MG63 (cell line): ENCODE data around the gene CHPF. TPM values are rescaled to one million over a fixed set of nuclear protein-coding genes. Genes with fewer than 3 reads are reported as not detected.

Experiments used
- DNase-seq: peaks from one replicate; pipeline ENCODE4 v3.0.0-alpha.2; 2020
- H3K27me3 ChIP-seq: fragments of 250-450 bp; sonication (Bioruptor Pico); 2 replicates; pipeline ENCODE4 v1.5.1; 2020; ENCODE audit warnings: mild to moderate bottlenecking, moderate library complexity
- H3K36me3 ChIP-seq: fragments of 250-450 bp; sonication (Bioruptor Pico); 2 replicates; pipeline ENCODE4 v1.5.1; 2020; ENCODE audit warnings: mild to moderate bottlenecking, moderate library complexity
- H3K4me3 ChIP-seq: fragments of 250-450 bp; sonication (Bioruptor Pico); 2 replicates; pipeline ENCODE4 v1.5.1; 2020; ENCODE audit warnings: mild to moderate bottlenecking, moderate library complexity
- H3K9me3 ChIP-seq: fragments of 250-450 bp; sonication (Bioruptor Pico); 2 replicates; pipeline ENCODE4 v1.5.1; 2020; ENCODE audit warnings: mild to moderate bottlenecking, moderate library complexity
- total RNA-seq: library from RNA; depleted of rRNA; stranded (reverse); fragments of >200 nt; shearing (Covaris generic); gene quantifications from 2 replicates; pipeline ENCODE4 v1.2.3, GENCODE V29; 2014; ENCODE audit warnings: low replicate concordance

Gene CHPF
- total RNA-seq, 1 experiment from 2014 or later: 40.4 TPM

GRCh38 chr2:219542931-219543595 lies 546 bp downstream of the CHPF start:
- Histone ChIP-seq H3K4me3 (peak overlapping the region; percentile 58), H3K27me3 (no peaks in the 10 kb centered on the region), H3K9me3 (no peaks in the 10 kb centered on the region), H3K36me3 (peaks cover 15% of the 10 kb centered on the region)
- peak; percentile 43 for DNase-seq

- peaks cover 15% of the 10 kb centered on the region for H3K36me3 ChIP-seq
- H3K27me3 ChIP-seq: no peaks in the 10 kb centered on the region
- no peak for DNase-seq
- H3K9me3 ChIP-seq: no peaks in the 10 kb centered on the region
- H3K4me3 ChIP-seq: no peak overlapping the region
These were observed 1.9 kb downstream of the CHPF start for GRCh38 chr2:219541611-219542180.

DNA sequence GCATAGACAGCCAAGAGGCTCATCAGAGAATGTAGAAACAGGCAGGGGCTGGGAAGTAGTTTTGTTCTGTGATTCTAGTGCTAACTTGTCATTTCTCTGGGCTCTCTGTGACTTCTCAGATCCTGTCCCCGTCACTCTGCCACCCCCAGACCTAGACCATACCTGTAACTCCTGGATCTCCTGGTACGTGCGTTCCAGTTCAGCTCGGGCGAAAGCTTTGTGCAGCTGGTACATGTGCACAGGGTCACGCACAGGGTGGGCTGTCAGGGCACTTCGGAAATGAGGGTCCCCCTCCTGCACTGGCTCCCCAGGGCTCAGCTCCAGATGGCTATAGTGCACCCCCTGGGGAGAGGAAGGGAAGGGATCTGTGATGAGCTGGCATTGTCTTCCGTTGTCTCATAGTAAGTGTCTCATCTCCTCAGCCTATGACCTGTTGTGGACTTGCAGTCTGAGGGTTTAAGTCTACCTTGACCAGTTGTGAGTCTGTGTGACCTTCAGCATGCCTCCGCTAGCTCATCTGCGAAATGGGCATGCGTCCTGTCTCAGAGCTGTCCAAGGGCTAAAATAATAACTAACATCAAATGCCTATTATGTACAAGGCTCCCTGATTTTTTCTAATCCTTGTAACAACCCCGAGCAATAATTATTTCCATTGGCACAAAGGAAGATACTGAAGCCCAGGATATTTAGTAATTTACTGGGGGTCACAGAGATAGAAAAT lies 2.7 kb downstream of the CHPF start:
- peaks cover 15% of the 10 kb centered on the region for H3K36me3 ChIP-seq
- H3K27me3 ChIP-seq: no peaks in the 10 kb centered on the region
- H3K4me3 ChIP-seq: no peak overlapping the region
- no peak for DNase-seq
- no peaks in the 10 kb centered on the region for H3K9me3 ChIP-seq

GRCh38 chr2:219539926-219540678 lies 3.5 kb downstream of the CHPF start:
- H3K9me3 ChIP-seq: no peaks in the 10 kb centered on the region
- no peak for DNase-seq

GRCh38 chr2:219538956-219539788 lies 4.4 kb downstream of the CHPF start:
- no peaks in the 10 kb centered on the region for H3K27me3 ChIP-seq
- DNase-seq: no peak
- H3K36me3 ChIP-seq: peaks cover 15% of the 10 kb centered on the region
- H3K4me3 ChIP-seq: no peak overlapping the region
- H3K9me3 ChIP-seq: no peaks in the 10 kb centered on the region

More at GRCh38 chr2:219539926-219540678, 3.5 kb downstream of the CHPF start:
- H3K27me3 ChIP-seq: no peaks in the 10 kb centered on the region
- no peak overlapping the region for H3K4me3 ChIP-seq
- peaks cover 15% of the 10 kb centered on the region for H3K36me3 ChIP-seq

GRCh38 chr2:219538504-219538951 lies 5.1 kb downstream of the CHPF start:
- DNase-seq: no peak
- H3K36me3 ChIP-seq: peaks cover 15% of the 10 kb centered on the region

GRCh38 chr2:219537657-219538488 lies 5.7 kb downstream of the CHPF start:
- Histone ChIP-seq H3K36me3 (peaks cover 15% of the 10 kb centered on the region), H3K27me3 (no peaks in the 10 kb centered on the region)

More at GRCh38 chr2:219538504-219538951, 5.1 kb downstream of the CHPF start:
- Histone ChIP-seq H3K27me3 (no peaks in the 10 kb centered on the region), H3K9me3 (no peaks in the 10 kb centered on the region), H3K4me3 (no peak overlapping the region)

DNA sequence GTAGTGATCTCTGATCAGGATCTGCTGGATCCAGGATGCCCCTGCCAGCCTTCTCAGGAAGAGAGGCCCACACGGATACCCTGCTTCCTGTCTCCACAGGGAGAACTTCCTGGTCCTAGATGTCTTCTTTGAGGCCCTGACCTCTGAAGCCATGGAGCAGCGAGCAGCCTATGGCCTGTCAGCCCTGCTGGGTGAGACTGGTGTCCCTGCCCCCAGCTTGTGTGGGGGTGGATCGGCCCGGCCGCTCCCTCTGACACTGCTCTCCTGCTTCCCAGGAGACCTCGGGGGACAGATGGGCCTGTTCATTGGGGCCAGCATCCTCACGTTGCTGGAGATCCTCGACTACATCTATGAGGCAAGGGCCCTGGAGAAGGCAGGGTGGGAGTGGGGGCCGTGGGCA lies 6.6 kb downstream of the CHPF start:
- Histone ChIP-seq H3K36me3 (peaks cover 15% of the 10 kb centered on the region), H3K27me3 (no peaks in the 10 kb centered on the region), H3K4me3 (no peak overlapping the region), H3K9me3 (no peaks in the 10 kb centered on the region)
- no peak for DNase-seq

More at GRCh38 chr2:219537657-219538488, 5.7 kb downstream of the CHPF start:
- no peaks in the 10 kb centered on the region for H3K9me3 ChIP-seq
- DNase-seq: no peak
- H3K4me3 ChIP-seq: no peak overlapping the region

DNA sequence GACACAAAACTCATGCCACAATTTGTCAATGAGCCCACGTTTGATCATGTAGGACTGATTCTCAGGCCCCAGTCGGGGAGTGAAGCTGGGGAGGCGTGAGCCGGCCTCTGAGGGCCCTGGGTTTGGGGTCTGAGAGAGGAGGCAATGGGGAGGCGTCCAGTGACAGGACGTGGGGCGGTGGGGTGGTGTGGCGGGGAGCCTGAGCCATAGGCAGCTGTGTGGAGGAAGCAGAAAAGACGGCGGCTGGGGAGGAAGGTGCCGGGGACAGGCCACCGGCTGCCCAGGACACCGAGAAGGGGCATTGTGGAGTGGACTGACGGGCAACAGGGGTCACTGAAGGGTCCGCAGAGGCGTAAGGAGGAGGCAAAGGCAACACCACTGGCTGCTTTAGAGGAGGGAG lies 7.2 kb downstream of the CHPF start:
- no peak for DNase-seq
- H3K27me3 ChIP-seq: no peaks in the 10 kb centered on the region
- H3K4me3 ChIP-seq: no peak overlapping the region
- no peaks in the 10 kb centered on the region for H3K9me3 ChIP-seq
- peaks cover 11% of the 10 kb centered on the region for H3K36me3 ChIP-seq

GRCh38 chr2:219533930-219534661 lies 9.5 kb downstream of the CHPF start:
- no peaks in the 10 kb centered on the region for H3K9me3 ChIP-seq
- H3K27me3 ChIP-seq: peaks cover 10% of the 10 kb centered on the region
- H3K36me3 ChIP-seq: no peaks in the 10 kb centered on the region
- no peak overlapping the region for H3K4me3 ChIP-seq
- no peak for DNase-seq

- H3K9me3 ChIP-seq: no peaks in the 10 kb centered on the region
- H3K27me3 ChIP-seq: peaks cover 12% of the 10 kb centered on the region
- H3K36me3 ChIP-seq: no peaks in the 10 kb centered on the region
- no peak for DNase-seq
- H3K4me3 ChIP-seq: no peak overlapping the region
These were observed 11.3 kb downstream of the CHPF start for GRCh38 chr2:219532378-219532649.

DNA sequence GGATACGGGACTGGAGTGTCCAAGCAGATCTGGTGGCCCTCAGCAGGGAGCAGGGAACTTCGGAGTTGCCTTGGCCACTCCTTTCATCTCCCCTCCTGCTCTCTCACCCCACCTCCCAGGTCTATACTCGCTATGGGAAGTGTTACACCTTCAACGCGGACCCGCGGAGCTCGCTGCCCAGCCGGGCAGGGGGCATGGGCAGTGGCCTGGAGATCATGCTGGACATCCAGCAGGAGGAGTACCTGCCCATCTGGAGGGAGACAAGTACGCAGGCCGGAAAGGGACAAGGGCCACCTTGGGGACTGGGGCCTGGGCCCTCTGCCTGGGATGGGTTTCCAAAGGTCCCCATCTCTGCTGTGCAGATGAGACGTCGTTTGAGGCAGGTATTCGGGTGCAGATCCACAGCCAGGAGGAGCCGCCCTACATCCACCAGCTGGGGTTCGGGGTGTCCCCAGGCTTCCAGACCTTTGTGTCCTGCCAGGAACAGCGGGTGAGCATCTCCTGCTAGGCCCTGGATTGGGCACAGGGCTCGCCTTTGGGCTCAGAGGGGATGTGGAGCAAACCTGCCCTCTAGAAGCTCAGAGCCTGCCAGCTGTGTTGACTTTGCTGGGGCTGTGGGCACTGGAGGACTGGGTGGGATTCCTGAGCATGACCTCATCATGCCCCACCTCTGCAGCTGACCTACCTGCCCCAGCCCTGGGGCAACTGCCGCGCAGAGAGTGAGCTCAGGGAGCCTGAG lies 11.8 kb downstream of the CHPF start:
- no peak for DNase-seq
- H3K9me3 ChIP-seq: no peaks in the 10 kb centered on the region
- H3K27me3 ChIP-seq: peaks cover 12% of the 10 kb centered on the region

GRCh38 chr2:219530048-219530963 lies 13.3 kb downstream of the CHPF start:
- Histone ChIP-seq H3K27me3 (peaks cover 12% of the 10 kb centered on the region), H3K36me3 (no peaks in the 10 kb centered on the region), H3K9me3 (no peaks in the 10 kb centered on the region), H3K4me3 (no peak overlapping the region)
- peak; percentile 77 for DNase-seq

More for the DNA sequence above, 11.8 kb downstream of the CHPF start:
- no peaks in the 10 kb centered on the region for H3K36me3 ChIP-seq
- H3K4me3 ChIP-seq: no peak overlapping the region

DNA sequence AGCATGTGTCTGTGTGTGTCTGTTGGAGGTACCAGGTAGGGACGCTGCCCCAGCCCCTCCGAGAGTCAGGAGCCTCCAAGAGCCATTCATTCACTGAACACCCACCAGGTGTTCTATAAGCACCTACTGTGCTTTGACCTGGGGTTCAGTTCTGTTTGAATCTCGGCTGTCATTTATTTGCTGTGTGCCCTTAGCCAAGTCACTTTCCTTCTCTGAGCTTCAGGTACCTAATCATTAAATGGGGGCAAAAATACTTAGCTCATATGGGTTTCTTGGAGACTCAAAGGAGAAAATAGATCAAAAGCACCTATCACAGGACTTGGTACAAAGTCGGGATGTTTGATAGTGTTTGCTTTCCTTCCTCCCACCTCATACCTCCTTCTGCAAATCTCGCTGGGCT lies 16.1 kb downstream of the CHPF start:
- Histone ChIP-seq H3K27me3 (peaks cover 12% of the 10 kb centered on the region), H3K9me3 (no peaks in the 10 kb centered on the region)
- DNase-seq: no peak

More for the DNA sequence above, 16.1 kb downstream of the CHPF start:
- no peaks in the 10 kb centered on the region for H3K36me3 ChIP-seq
- H3K4me3 ChIP-seq: no peak overlapping the region
